Measurements from ENCODE around the gene PIK3C2G. TPM values are rescaled to one million over a fixed set of nuclear protein-coding genes. Genes with fewer than 3 reads are reported as not detected.

PIK3C2G gene
- total RNA-seq, 1 donor from 2014 or later, result not detected

DNA sequence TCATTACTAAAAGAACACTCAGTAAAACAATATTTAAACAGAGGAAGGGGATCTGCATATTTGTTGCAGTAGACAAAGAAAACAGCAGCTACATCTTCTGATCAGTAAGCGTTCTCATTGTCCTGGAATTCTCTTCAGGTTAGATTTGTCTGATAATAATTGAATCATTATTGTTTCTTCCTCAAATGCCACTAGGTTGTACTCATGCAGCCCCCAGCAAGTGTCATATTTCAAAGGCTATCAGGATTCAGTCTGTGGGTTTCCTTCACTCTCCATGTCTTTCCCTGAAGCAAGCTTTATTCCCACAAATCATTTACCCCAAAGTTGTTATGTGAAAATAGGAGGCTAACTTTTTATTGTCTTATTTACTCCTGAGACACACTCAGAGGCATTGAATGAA, 14.7 kb downstream of the PIK3C2G start:
- intact Hi-C loops (cut with micrococcal nuclease), result no loop called here

DNA sequence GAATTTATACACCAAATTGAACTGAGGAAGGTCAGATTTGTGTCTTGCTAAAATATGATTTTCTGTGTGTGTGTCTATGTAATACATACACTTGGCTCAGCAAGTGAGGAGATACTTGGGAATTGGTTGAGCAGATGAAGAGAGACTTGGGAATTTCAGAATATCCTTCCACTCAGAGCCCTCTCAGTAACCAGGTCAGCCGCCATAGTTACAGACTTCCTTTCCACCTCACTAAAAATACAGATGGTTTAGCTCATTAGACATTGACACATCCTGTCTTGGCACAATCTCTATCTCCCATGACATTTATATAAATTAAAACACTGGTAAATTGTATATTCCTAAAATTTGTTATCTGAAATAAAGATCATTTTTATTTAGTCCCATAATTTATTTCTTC, 15.9 kb downstream of the PIK3C2G start:
- intact Hi-C loops (cut with micrococcal nuclease), result no loop called here

DNA sequence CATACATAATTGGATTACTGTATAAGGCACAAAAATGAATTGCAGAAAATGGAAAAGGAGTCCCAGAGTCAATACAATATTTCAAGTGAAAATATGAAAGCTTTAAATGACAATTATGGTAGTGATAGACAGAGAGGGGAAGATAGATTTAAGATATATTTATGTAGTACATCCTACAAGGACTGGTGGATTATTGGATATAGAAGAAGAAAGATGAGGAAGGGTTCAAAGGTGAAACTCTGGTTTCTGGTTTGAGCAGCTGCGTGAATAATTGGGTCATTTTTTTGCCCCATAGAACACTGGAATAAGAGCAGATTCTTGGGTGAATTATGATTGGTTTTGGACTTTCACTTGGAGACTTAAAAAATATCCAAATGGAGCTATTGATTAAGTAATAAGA, 19.4 kb downstream of the PIK3C2G start:
- intact Hi-C loops (cut with micrococcal nuclease), result no loop called here

DNA sequence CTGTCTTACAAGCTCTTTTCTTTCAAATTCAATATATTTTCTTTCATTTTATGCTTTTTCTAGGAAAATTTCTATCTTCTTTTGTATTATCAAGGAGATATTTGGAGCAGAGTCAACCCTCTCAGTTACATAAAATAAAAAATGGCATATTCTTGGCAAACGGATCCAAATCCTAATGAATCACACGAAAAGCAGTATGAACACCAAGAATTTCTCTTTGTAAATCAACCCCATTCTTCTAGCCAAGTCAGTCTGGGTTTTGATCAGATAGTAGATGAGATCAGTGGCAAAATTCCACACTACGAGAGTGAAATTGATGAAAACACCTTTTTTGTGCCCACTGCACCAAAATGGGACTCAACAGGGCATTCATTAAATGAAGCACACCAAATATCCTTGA, 20.6 kb downstream of the PIK3C2G start:
- intact Hi-C loops (cut with micrococcal nuclease), result no loop called here

DNA sequence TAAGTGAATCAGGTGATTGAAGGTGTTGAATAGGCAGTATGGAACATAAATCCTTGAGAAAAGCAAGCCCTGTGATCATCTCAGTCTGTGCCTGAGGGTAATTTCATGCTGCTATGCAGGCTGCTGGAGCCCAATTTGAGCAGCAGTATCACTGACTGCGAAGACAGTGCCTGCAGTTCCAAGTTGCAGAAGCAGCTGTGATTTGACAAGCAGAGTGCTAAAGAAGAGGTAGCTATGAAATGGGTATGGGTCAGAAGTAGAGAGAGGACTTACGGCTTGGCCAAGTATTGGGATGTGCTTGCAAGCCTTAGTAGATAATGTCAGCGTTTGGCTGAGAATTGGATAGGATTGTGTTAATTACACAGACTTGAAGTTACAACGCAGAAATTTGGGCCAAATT, 22.5 kb downstream of the PIK3C2G start:
- intact Hi-C loops (cut with micrococcal nuclease), result no loop called here

DNA sequence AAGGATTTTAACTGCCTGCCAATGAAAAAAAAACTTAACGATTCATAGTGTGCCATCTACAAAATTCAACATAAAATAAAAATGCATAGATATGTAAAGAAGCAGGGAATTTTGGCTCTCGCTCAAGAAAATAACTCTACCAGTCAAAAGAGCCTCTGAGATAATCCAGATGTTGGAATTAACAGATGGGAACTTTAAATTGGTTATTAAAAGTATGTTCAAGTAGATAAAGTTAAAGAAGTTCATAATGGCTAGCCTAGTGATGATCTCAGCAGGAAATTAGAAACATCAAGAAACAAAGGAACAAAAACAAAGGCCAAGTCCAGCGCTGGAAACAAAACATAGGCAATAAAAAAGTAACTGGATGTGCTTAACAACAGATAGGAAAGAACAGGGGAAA, 23.1 kb downstream of the PIK3C2G start:
- intact Hi-C loops (cut with micrococcal nuclease), result no loop called here

DNA sequence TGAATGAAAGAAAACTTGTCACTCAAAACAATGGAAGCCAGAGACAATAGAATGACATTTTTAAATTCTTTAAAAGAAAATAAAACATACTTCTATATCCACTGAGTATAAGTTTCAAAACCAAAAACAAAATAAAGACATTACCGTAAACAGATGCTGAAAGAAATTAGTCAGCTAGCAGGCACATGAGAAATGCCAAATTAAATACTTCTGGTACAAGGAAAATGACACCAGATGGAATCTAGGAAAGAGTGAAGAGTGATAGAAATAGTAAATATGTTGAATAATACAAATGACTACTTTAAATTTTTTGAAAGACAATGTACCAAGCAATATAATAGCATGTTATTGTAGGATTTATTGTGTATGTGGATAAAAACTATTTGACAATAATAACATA, 23.8 kb downstream of the PIK3C2G start:
- intact Hi-C loops (cut with micrococcal nuclease), result no loop called here

DNA sequence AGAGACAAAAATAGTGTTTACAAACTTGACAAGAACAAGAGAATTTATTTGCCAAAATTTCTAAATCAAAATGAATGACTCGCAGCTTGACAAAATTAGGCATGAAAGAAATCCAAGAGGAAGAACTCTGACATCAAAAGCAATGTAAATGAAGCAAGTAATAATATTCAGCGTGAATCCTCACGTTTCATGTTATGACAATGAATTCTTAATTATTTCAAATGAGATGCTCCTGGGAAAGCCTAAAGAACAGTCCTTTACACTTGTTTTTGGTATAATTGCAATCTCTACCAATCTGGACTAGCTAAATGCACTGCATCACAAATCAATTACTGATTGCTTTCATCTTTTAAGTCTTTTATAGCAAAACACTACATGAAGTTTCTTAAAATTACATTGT, 29.1 kb downstream of the PIK3C2G start:
- intact Hi-C loops (cut with micrococcal nuclease), result no loop called here

DNA sequence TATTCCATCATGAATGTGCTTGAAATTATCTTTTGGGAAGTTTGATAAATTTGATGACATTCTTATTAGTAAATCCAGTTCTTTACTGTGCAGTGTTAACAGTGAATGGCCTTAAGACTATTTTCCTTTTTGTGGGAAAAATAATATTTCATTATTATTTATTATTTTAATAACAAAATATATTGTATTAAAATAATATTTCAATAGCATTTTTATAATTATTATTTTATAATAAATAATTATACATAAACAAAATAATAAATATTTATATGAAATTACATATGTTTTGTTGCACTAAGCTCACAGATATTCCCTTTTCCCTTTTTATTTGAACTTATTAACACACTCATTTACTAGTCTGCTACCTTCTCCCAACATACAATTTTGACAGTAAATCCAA, 33.6 kb downstream of the PIK3C2G start:
- intact Hi-C loops (cut with micrococcal nuclease), result no loop called here

DNA sequence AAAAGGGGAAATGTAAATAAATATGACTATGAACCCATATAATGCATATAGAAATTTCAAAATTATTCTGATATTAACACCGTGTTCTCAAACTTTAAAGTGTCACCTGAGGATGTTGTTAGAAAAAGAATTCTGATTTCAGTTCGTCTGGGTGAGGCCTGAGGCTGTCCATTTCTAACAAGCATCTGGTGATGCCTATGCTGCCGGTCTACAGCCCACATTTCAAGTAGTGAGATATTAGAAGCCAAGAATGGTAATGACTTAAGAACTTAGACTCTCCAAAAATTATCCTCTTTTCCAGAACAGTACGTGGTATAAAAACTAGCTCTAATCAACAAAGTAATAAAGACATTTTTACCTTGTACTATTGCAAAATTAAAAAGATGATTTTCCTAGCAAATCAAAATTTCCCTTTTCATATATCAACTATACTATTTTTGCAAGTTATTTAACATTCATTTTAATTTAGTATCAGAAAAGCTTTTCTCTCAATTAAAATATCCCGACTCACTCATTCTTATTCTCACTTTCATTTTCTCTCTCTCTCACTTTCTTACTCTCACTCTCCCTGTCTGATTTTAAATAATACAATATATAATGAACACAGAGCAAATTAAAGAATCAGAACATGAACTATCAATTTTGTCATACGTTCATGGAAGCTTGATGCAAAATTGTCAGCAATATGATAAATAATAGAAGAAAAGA, 35.0 kb downstream of the PIK3C2G start:
- intact Hi-C loops (cut with micrococcal nuclease), result no loop called here

DNA sequence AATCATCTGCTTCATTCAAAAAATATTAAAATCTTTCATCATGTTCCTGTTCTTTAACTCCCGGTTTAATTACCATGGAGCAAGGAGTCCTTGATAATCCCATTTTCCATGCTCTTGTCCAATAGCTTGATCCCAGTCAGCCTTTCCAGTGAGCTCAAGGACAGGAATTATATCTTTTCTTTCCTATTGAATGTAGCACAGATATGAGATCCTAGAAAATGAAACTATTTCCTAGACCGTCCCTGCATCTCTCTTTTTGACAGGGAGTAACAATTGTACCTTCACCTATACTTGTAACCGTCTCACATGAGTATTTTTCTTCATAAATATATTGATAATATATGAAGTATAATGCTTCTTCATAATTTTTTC, 35.6 kb downstream of the PIK3C2G start:
- intact Hi-C loops (cut with micrococcal nuclease), result no loop called here

DNA sequence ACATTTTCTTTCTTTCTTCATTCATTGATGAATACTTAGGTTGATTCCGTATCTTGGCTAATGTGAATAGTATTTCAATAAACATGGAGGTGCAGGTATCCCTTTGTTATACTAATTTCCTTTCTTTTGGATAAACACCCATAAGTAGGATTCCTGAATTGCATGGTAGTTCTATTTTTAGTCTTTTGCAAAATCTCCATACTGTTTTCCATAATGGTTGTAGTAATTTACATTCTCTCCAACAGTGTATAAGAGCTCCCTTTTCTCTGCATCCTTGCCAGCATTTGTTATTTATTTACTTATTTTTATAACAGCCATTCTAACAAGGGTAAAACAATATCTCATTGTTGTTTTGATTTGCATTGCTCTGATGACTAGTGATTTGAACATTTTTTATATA, 36.6 kb downstream of the PIK3C2G start:
- intact Hi-C loops (cut with micrococcal nuclease), result no loop called here

DNA sequence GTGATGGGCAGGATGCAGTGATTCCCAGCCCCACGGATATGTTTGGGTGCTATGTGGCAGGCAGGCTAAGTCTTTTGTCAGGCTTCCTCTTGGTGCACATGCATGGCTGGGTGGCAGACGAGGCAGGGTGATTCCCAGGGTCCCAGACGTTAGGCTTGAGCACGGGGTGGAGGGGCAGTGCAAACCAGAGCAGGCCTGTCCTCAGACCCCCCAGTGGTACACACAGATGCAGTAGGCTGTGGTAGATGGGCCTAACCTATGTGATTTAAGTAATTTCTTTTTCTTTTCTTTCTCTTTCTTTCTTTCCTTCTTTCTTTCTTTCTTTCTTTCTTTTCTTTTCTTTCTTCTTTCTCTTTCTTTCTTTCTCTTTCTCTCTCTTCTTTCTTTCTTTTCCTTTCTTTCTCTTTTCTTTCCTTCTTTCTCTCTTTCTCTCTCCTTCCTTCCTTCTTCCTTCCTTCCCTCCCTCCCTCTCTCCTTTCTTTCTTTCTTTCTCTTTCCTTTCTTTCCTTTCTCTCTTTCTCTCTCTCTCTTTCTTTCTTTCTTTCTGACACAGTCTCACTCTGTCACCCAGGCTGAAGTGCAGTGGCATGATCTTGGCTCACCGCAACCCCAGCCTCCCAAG, 41.6 kb downstream of the PIK3C2G start:
- intact Hi-C loops (cut with micrococcal nuclease), result no loop called here

DNA sequence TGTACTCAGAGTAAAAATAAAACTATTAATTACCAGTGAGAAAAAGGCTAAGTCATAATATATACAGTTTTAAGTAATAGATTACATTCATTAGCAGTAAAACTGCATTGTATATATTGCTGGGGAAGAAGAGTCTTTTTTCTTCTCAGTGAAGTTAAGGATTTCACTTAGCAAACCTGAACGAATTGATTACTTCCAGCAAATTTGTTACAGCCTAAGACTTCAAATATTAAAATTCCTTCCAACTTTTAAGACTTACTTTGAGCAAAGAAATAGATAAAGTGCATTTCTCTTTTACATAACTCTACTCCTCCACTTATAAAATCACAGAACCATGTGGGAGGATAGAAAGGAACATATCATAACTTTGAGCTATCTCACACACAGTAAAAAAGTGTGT, 43.3 kb downstream of the PIK3C2G start:
- intact Hi-C loops (cut with micrococcal nuclease), result no loop called here

DNA sequence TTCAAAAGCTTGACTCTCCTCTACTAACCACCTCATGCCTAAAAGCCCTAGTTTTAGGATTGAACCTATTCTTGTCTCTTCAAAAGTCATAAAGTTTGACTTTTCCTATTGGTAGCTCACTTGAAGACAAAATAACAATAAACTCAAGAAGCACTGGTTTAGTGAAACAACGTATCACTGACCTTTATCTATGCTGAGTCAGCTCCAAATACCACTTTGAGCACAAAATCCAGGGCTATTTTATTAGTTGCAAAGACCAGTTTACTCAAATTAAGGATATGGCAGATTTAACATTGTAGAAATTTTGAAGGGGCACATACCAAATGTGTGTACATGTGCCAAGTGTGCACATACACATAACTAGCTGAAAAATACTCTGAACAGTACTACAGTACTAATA, 45.0 kb downstream of the PIK3C2G start:
- intact Hi-C loops (cut with micrococcal nuclease), result no loop called here

DNA sequence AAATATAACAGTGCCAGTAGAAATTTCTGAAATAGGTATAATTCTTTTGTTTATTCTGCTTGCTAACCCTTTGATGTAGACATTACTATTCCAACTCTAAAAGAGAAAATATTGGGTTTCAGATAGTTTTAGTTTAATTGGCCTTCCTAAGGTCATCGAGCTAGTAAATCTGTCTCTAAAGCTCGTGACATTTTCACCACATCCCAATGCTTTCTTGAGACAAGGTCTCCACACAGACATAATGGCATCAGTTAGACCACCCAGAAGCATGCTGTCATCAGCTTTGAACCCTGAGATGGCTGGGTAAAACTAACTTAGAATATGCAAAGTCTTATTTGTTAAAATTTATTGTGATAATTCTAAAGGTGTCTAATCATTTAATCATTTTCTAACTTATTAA, 52.0 kb downstream of the PIK3C2G start:
- intact Hi-C loops (cut with micrococcal nuclease), result no loop called here

DNA sequence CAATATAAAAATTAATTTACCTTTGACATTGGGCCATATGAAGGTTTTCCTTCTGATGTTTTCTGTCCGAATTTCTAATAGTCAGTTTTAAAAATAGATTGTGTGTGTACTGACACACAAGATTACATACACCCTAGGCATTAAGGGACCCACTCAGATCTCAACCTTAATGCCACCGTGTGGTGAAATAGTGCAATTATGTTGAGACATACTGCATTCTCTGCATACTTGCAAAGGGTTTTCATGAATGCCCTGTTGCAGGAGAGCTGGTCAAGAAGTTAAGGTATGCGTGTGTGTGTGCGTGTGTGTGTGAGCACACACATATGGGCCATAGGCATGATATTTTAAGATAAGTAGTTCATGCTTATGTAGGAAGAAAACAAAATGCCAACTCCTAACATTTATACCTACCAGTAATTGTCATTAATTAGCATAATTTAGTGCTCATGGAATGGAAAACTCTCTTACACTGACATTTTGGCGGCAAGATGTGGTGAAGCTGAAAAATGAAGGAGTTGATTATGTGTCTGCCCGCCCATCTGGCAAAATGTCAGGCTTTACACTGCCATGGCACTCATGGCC, 58.8 kb downstream of the PIK3C2G start:
- intact Hi-C loops (cut with micrococcal nuclease), result loop anchor here (1.0 kb wide), 1 partner anchor 180 kb away; no protein-coding TSS in a partner anchor

DNA sequence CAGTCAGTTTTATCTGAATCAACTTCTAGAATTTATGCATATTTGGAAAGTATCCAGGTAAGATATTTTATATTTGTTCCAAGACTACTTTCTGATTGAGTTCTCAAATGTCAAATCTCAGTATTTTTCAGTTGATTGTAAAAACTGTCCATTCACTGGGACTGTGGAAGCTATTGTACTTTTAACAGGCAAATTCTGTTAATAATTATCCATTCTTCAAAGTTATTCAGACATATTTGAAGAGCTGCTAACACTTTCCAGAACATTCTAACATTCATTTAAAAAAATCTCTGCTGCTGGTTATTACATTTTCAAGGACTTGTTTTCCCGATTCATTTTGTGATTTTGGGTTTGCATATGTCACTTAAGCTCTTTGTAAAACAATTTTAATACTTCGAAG, 59.7 kb downstream of the PIK3C2G start:
- intact Hi-C loops (cut with micrococcal nuclease), result loop anchor here (1.0 kb wide), 1 partner anchor 181 kb away; no protein-coding TSS in a partner anchor

DNA sequence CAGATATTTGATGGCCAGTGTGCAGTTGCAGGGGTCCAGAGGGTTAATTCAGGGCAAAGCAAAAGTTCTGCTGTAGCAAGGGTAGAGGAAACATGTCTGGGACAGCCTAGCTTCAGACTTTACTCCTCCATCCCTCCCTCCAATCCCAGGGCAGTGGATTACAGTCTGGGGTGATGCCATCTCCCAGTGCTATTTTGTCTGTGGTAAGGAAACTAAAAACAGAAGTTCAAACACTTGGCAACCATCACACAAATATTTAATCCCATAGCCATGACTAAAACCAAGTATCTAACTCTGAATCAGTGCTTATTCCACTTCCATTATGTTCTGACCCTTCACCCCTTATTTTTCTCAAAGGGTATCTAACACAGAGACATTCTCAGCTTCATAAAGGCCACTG, 61.8 kb downstream of the PIK3C2G start:
- intact Hi-C loops (cut with micrococcal nuclease), result no loop called here

DNA sequence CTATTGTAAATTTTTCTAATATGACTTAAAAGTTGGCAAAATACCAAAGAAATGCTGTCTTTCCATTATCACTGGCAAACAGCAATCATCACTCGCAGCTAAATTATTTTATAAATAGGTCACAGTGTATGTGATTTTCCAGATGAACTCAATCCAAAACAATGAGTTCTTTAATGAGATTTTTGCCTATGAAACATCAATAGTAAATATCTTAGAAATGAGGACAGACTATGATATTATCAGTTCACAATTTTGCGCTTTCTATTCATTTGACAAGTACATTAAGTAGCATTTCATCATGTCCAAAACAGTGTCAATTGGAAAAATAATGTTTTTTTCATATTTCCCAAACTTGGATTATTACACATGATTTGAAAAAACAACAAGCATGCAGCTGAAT, 65.7 kb downstream of the PIK3C2G start:
- intact Hi-C loops (cut with micrococcal nuclease), result no loop called here

DNA sequence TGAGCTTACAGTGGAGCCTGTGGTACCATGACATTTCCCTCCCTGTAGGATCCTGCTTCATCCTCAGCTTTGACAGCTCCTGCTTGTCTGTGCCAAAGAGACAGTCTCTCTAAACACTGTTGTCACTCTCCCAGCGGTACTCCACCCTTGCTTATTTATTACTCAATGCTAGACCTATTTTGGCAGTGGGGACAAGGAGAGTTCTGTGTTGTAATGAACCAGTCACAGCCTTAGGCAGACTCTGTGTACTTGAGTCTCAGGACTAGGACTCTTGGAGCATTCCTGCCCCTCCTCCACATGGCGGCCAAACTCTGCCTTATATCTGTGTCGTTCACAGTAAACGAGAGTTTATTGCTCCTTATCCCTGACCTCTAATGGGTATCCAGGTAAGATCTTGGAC, 70.9 kb downstream of the PIK3C2G start:
- intact Hi-C loops (cut with micrococcal nuclease), result no loop called here

DNA sequence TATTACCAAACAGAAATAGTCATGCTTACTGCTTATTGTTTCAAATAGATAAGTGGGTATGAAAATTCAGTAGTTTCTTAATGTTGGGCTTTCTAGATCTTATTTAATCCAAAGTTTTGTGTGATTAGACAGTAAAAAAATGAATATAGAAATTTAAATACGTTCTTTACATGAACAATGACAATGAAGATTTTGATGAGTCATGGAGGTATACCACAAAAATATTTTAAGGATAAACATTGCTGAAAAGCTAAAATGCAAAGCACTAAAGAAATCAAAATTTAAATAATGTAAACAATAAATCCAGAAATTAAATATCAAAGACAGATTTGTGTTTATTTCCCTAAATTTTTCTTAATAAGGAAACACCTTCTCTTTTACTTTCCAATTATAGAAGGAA, 78.3 kb downstream of the PIK3C2G start:
- intact Hi-C loops (cut with micrococcal nuclease), result no loop called here

DNA sequence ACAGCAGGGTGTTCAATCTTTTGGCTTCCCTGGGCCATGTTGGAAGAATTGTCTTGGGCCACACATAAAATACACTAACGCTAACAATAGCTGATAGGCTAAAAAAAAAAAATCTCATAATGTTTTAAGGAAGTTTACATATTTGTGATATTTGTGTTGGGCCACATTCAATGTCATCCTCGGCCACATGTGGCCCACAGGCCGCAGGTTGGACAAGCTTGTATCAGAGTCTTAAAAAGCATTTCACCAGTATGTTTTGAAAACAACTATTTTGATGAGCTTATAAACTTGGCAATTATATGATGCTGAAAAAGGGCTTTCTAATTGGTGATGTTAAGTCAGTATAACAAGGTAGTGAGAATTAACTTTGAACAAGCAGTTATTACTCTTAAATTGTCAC, 78.9 kb downstream of the PIK3C2G start:
- intact Hi-C loops (cut with micrococcal nuclease), result no loop called here

All from T-helper 1 cell treated with Interleukin-12 subunit alpha and Interleukin-12 subunit beta and Interleukin-4 antibody, amounts not matched to agents 30 ng/mL and 1 ng/mL, for 36 hours (primary cell).